Colon (tissue), 2 donors: ENCODE measurements around the gene PCDHGB3.
"Not testable (repeated sequence)": the region's sequence is repeated elsewhere in the genome, so short reads cannot be mapped to it uniquely, and the experiment has no call there.

Source experiments
- FAIRE-seq: peaks from 2 replicates; lab custom pipeline; 2012; peaks lifted over from hg19 to GRCh38; lab: Jason Lieb, UNC
- donor health status: control.
- donor health status: control.

The PCDHGB3 gene

GRCh38 chr5:141369994-141370848 is at the start of gene PCDHGB3:
PCDHGB3 (plus strand) TSS chr5:141370242; CDS start chr5:141370395, 153 bp downstream.
- FAIRE-seq, result no peak

DNA sequence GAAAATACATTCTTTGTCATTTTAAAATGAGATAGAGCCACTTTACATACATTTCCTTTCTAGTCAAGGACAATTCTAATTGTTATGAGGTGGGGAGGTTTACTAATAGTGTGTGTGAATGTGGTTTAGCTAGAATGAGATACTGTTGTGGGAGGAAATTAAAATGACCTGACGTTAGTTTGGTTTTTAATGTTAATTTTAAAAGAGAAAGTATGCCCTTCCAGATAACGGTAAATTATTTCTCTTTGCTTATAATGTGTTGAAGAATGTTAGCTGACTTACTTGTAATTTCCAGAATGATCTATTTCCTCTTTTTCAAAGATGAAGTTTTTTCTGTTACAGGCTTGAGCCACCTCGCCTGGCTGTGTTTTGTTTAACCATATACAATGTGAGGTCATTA is 47.8 kb upstream of the PCDHGB3 start:
- FAIRE-seq, result no peak

DNA sequence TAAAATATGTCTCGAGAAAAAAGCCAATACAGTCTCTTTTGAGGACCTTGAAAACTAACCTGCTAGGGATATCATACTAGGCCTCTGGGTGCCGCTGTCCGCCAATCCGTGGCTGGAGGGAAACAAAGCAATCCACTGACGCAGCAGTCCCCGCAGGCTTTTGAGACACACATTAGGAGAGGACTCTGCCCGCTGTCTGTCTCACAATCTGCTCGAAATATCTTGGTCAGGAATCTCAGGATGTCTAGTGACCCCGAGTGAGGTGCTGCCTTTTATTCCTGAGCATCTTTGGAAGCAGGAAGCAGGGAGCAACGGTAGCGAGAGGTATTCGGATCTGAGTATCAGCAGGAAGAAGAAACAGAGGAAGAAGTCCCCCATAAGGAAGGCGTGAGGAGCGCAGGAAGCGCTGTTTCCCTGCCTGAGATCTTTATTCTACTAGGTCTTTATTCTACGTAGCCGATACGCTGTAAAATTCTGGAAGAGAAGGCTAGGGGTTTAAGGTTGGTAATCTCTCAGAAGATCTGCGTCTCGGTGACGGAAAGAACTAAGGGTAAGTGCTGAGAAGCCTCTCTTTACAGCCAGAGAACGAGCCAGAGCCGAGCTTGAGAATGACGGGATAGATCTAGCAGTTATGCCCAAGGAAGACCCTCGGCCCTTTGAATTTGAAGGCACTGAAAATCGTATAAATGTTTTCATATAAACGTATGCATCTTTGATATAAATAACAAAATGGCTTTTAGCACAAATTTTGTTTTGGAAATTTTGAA is 43.8 kb upstream of the PCDHGB3 start:
- no peak for FAIRE-seq

DNA sequence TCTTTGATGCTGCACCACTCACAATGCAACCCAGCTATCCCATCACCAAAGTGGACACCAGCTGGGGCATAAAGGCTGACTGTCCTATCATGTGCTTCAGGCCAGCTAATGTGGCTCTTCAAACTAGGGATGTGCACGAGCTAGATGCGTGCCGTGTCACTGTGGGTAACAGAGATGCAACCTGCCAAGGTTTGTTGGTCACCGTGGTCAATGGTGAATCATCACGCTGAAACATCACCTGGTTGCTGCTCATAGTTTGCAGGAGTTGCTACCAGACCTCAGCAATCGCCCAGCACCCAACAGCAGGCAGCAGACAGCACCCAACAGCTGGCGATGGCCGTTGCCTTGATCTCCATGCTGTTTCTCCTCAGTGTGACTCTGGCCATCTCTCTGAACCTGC is 41.8 kb upstream of the PCDHGB3 start:
- no peak for FAIRE-seq

DNA sequence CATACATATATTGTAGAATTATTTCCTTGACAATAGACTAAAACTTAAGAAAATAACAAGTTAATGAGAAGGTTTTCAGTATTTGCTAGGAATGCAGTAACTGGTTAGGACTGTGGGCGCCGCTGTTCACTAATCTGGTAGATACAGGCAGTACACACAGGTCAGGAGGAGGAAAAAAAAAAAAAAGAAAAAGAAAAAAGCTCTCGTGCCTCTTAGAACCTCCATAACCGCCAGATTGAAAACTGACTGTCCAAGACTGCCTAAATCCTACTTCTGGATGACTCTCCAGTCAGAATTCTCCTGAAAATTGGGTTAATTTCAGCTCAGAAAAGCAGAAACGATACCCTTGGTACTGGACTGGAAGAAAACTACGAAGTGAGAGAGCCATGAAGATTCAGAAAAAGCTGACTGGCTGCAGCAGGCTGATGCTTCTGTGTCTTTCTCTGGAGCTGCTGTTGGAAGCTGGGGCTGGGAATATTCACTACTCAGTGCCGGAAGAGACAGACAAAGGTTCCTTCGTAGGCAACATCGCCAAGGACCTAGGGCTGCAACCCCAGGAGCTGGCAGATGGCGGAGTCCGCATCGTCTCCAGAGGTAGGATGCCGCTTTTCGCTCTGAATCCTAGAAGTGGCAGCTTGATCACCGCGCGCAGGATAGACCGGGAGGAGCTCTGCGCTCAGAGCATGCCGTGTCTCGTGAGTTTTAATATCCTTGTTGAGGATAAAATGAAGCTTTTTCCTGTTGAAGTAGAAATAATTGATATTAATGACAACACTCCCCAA is 39.6 kb upstream of the PCDHGB3 start, which contains the start of gene PCDHGA1:
TSS of gene PCDHGA1 (plus strand) at position 216 of the 782 bp plus-strand sequence.
- FAIRE-seq, result no peak

DNA sequence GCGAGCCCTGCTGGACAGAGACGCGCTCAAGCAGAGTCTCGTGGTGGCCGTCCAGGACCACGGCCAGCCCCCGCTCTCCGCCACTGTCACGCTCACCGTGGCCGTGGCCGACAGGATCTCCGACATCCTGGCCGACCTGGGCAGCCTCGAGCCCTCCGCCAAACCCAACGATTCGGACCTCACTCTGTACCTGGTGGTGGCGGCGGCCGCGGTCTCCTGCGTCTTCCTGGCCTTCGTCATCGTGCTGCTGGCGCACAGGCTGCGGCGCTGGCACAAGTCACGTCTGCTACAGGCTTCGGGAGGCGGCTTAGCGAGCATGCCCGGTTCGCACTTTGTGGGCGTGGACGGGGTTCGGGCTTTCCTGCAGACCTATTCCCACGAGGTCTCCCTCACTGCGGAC is 37.5 kb upstream of the PCDHGB3 start:
- not testable (repeated sequence) for FAIRE-seq

DNA sequence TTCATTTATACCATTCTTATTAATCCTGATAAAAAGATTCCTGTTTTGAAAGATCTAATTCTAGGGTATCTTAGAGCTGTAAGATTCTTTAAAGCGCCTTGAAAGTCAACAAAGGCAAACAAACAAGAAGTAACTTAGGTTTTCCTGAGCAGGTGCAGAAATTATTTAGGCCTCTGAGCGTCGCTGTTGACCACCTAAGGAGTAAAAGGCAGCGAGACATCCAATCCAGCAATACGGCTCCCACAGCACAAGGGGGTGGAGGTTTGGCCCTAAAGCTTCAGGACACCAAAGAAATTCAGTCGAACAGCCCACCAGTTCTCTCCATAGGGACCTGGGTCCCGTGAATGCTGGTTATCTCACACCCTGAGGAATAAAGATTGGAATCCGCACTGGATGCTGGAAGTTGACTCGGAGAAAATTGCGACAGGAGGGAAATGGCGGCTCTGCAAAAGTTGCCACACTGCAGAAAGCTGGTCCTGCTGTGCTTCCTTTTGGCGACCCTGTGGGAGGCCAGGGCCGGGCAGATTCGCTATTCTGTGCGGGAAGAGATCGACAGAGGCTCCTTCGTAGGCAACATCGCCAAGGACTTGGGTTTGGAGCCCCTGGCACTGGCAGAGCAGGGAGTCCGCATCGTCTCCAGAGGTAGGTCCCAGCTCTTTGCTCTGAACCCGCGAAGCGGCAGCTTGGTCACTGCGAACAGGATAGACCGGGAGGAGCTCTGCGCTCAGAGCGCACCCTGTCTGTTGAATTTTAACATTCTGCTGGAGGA is 31.3 kb upstream of the PCDHGB3 start, which contains the start of gene PCDHGA2:
TSS of gene PCDHGA2 (plus strand) at position 223 of the 769 bp plus-strand sequence.
- no peak for FAIRE-seq

- not testable (repeated sequence) for FAIRE-seq
Observed at GRCh38 chr5:141340781-141341354, 29.2 kb upstream of the PCDHGB3 start.

DNA sequence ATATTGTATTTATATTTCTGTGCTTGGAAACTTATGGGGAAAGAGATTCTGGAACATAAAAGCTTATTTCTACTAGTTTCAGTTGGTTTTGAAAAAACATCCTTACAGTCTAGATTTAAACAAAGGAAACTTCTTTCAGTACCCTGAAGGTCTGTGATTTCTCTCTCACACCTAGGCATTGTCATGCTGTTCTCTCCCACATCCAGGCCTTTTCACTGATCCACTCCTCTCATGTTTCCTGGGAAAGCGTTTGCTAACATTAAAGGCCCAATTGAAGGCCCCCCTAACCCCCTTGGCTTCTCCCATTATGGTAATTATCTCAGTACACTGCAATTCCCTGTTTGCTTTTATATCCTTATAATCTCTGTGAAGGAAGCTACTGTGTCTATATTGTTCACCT is 27.3 kb upstream of the PCDHGB3 start:
- FAIRE-seq, result no peak

- FAIRE-seq, result no peak
Observed at GRCh38 chr5:141343242-141343952, 26.6 kb upstream of the PCDHGB3 start, which contains the start of gene PCDHGA3. PCDHGA3 (plus strand) TSS chr5:141343829; CDS start chr5:141344034, 205 bp downstream.

- no peak for FAIRE-seq
Observed at GRCh38 chr5:141343953-141344463, 26.0 kb upstream of the PCDHGB3 start.

GRCh38 chr5:141345327-141345726 is 24.7 kb upstream of the PCDHGB3 start:
- no peak for FAIRE-seq

DNA sequence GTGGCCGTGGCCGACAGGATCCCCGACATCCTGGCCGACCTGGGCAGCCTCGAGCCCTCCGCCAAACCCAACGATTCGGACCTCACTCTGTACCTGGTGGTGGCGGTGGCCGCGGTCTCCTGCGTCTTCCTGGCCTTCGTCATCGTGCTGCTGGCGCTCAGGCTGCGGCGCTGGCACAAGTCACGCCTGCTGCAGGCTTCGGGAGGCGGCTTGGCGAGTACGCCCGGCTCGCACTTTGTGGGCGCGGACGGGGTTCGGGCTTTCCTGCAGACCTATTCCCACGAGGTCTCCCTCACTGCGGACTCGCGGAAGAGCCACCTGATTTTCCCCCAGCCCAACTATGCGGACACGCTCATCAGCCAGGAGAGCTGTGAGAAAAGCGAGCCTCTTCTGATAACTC is 24.0 kb upstream of the PCDHGB3 start:
- not testable (repeated sequence) for FAIRE-seq

DNA sequence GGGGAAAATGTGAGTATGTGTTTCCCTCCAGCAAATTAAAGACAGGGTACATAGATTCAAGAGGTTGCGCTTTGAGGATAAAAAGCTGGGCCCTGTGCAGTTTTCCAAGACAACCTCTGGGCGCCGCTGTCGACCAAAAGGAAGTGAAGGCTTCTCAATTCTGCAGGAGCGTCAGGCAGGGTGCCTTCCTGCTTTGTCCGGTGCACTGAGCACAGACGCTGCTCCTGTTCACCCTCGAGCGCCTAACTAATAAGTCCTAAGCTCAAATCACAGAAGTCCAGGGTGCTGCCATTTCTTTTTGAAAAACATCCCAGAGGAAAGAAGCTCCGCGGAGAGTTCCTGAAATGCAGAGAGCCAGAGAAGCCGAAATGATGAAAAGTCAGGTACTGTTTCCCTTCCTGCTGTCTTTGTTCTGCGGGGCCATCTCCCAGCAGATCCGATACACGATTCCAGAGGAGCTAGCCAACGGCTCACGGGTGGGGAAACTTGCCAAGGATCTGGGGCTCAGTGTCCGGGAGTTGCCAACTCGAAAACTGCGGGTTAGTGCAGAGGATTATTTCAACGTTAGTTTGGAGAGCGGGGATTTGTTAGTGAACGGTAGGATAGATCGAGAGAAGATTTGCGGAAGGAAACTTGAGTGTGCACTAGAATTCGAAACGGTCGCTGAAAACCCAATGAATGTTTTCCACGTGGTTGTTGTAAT is 20.0 kb upstream of the PCDHGB3 start, which contains the start of gene PCDHGB1:
TSS of gene PCDHGB1 (plus strand) at position 183 of the 703 bp plus-strand sequence. CDS start at position 345, 162 bp downstream.
- no peak for FAIRE-seq

- FAIRE-seq, result no peak
Observed at GRCh38 chr5:141351591-141351990, 18.5 kb upstream of the PCDHGB3 start.

- FAIRE-seq, result no peak
Observed at GRCh38 chr5:141354900-141355469, 15.1 kb upstream of the PCDHGB3 start, which contains the start of gene PCDHGA4. PCDHGA4 (plus strand) TSS chr5:141355021; CDS start chr5:141355108, 87 bp downstream.

GRCh38 chr5:141355641-141356040 is 14.4 kb upstream of the PCDHGB3 start:
- no peak for FAIRE-seq

- FAIRE-seq, result no peak
Observed at GRCh38 chr5:141356133-141356532, 13.9 kb upstream of the PCDHGB3 start.

DNA sequence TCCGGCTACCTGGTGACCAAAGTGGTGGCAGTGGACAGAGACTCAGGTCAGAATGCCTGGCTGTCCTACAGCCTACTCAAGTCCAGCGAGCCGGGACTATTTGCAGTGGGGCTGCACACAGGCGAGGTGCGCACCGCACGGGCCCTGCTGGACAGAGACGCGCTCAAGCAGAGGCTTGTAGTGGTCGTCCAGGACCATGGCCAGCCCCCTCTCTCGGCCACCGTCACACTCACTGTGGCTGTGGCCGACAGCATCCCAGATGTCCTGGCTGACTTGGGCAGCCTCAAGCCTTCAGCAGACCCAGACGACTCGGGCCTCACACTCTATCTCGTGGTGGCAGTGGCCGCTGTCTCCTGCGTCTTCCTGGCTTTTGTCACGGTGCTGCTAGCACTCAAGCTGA is 13.1 kb upstream of the PCDHGB3 start:
- FAIRE-seq, result no peak
